ENCODE results near the gene TMEM63A.
"Not testable (repeated sequence)": the region's sequence is repeated elsewhere in the genome, so short reads cannot be mapped to it uniquely, and the experiment has no call there.

GRCh38 chr1:225806736-225807135 is 75.4 kb downstream of the TMEM63A start:
- not testable (repeated sequence) for TF ChIP-seq CTCF (IDR thresholded peaks at IDR 0.05 in 4 of 5, conservative IDR thresholded peaks at IDR 0.05 in 1 of 5); POLR2A (IDR thresholded peaks at IDR 0.05)
